Bone marrow (tissue), 2 donors: Measurements from ENCODE around the gene RNASEH2A.
"Not testable (repeated sequence)": the region's sequence is repeated elsewhere in the genome, so short reads cannot be mapped to it uniquely, and the experiment has no call there.

Experiments used
- DNase-seq, 2 donors: peaks; one replicate each; lab custom pipeline; 2025; lab: John Stamatoyannopoulos, UW

RNASEH2A gene

DNA sequence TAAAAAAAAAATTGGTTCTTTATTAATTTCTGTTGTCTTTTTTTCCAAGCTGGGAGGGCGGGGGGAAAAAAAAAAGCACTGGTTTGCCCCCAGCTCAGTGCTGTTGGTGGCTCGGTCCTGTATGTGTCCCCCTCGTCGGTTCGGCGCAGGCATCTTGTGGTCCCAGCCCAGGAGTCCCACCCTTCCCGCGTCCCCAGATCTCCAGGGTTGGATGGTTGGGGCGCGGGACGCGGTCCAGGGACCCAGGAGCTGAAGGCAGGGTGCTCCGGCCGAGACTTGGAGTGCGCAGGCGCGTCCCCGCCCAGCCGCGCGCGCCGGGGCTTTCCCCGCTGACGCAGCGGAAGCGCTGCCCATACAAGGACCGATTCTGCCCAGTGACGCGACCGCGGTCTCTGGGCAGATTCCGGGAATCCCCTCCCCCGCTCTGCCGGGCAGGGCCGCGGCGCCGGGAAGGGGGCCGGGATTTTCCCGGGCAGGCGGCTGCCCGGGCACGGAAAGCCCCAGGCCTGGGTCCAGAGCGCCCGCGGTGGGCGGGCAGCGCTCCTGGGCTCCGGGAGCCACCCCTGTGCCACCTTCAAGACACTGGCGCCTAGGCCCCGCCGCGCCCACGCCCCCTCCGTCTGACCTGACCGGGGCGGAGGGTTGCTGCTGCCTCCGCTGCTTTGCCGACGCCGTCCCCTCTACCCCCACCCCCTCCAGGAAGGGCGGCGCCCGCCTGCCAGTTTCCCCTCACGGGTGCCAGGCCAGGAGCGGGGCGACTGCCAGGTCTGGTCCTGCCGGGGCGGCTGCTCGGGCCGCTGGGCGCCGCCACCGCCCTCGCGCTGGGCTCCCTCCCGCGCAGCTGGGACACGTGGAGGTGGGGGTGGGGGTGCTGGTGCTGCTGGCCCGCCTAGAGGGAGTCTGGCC, 12.8 kb upstream of the RNASEH2A start:
- peak; percentile 83 to 97 for DNase-seq

DNA sequence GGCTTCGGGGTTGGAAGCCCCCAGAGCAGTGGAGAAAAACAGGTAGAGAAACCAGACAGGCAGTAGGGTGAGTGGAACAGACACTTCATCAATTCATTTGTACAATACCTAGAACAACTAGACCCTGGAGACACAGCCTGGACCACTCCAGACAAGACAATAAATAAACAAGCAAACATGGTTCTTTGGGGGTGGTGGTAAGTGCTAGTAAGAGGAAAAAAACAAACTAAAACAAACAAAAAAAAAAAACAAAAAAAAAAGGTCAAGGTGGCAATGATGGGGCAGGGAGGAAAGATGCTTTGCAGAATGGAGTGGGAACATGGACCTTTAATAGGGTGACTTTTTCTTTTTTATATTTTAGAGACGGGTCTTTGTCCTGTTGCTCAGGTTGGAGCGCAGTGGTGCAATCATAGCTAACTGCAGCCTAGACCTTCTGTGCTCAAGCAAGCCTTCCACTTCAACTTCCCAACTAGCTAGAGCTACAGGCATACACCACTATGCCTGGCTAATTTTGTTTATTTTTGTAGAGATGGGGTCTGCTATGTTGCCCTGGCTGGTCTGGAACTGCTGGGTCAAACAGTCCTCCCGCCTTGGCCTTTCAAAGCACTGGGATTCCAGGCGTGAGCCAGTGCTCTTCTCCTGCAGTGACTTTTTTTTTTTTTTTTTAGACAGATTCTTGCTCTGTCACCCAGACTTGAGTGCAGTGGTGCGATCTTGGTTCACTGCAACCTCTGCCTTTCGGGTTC, 12.0 kb upstream of the RNASEH2A start:
- DNase-seq = no peak

DNA sequence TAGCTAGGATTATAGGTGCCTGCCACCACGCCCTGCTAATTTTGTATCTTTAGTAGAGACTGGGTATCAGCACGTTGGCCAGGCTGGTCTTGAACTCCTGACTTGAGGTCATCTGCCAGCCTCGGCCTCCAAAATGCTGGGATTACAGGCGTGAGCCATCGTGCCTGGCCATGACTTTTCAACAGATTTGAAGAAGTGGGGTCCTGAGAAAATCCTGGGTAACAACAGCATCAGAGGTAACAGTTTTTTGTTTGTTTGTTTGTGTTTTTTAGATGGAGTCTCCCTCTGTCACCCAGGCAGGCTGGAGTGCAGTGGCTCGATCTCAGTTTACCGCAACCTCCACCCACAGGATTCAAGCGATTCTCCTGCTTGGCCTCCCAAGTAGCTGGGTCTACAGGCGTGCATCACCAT, 11.4 kb upstream of the RNASEH2A start:
- no peak for DNase-seq

DNA sequence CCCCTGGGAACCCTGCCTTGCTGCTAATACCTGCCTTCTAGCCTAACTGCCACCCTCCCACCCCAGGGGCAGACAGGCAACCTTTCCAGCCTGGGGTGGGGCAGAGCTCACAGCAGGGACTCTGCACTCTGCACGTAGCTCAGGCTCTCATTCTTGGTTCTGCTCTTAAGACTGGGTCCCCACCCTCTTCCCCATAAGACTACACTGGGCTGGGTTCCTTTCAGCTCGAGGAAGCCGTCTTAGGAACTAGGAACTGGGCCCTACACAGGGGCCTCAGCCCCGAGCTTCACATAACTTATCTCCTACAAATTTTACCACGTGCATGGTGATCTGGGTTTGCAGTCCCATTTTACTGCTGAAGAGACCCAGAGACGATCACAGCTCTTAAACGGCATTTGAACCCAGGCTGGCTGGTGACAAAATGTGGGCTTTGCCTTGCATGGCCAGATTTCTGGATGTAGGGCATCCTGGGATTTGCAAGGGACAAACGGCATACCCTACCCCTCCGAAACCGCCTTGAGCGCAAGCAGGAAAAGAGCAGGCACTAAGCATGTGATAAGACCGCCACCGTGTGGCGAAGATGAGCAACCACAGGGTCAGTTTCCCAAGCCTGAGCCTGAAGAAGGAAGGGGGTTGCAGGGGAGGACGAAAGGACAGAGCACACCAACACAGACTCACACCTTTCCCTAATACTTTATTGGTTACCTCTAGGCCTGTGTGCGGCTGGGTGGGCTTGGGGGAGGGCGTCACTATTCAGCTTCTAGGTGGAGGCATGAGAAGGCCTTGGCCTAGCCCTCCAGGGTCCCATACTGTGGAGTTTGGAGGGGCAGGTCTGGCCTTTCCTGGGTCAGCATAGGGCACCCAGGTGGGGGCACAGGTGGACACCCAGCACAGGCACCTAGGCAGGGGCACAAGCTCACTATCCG, 10.0 kb upstream of the RNASEH2A start:
- peak; percentile 55 for DNase-seq

DNA sequence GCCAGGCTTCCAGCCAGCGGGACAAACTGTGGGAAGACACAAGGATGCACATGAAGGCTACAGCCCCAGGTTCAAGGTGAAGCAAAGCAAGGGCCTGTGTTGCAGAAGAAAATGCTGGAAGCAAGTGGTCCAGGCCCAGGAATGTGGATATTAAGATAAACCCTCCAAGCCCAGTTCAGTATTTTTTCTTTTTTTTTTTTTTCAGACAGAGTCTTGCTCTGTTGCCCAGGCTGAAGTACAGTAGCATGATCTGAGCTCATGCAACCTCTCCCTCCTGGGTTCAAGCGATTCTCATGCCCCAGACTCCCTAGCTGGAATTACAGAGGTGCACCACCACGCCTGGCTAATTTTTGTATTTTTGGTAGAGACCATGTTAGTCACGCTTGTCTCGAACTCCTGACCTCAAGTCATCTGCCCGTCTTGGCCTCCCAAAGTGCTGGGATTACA, 9.2 kb upstream of the RNASEH2A start:
- DNase-seq = no peak

DNA sequence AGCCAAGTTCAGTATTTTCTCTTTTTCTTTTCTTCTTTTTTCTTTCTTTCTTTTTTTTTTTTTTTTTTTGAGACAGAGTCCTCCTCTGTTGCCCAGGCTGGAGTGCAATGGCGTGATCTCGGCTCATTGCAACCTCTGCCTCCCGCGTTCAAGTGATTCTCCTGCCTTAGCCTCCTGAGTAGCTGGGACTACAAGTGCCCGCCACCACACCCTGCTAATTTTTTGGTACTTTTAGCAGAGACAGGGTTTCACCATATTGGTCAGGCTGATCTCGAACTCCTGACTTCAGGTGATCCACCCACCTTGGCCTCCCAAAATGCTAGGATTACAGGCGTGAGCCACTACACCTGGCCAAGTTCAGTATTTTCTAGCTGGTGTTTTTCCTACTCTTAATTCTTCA, 8.8 kb upstream of the RNASEH2A start:
- DNase-seq = not testable (repeated sequence)

DNA sequence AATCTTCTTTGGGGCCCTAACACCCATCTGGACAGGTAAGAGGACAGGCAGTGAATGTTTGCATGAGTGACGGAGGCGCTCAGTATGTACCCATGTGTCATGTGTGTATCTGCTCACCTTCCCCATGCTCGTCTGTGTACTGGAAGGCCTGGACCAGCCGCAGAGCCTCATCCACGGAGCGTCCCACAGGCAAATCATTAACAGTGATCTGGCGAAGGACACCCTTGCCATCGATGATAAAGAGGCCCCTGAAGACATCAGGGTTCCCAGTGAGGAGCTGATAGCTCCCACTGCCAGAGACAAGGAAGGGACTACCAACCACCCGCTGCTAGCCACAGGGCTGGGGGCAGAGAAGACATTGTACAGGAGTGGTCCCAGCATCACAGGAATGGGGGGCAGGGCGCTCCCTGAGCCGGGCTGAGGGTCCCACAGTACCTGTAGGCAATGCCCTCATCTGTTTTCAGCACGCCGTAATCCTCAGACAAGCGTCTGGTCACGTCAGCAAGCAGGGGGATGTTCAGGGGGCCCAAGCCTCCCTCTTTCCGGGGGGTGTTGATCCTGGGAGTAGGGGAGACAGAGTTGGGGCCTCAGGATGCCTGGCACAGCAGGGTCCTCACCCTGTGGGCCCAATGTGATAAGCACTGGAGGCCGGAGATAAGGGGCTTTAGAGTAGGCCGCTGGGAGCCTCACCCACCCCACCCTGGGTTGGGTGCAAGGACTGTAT, 6.5 kb upstream of the RNASEH2A start:
- no peak for DNase-seq

DNA sequence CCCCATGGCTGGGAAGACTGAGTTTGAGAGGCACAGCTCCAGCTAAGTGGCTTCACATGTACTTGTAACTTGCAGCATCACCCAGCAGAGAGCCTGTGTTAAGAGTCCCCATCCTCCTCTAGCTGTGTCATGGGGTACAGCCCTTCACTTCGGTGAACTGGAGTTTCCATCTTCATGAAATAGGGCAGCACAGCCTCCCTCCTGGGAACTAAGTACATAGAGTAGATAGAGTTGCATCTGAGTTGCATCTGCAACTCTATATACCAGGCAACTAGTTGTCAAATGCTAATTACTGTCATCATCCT, 6.0 kb upstream of the RNASEH2A start:
- DNase-seq = no peak

DNA sequence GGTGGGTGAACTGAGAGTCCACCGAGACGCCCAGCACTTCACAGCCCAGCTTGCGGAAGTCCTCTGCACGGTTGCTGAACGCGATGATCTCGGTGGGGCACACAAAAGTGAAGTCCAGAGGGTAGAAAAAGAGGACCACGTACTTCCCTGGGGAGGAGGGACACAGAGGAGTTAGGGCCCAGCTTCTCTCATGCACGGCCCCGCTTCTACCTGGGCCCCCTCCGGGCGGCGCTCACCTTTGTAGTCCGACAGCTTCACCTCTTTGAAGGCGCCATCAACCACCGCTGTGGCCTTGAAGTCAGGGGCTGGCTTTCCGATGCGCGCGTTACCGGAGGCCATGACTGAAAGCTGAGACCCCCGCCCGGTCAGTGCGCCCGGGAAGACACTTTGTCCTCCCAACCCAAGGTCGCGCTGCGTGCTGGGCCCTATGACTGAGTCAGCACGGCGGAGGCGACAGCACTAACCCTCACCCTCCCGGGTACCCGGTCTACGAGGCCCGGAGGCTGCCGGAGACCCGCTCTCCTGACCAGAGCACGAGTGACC, 5.4 kb upstream of the RNASEH2A start:
- DNase-seq = no peak

DNA sequence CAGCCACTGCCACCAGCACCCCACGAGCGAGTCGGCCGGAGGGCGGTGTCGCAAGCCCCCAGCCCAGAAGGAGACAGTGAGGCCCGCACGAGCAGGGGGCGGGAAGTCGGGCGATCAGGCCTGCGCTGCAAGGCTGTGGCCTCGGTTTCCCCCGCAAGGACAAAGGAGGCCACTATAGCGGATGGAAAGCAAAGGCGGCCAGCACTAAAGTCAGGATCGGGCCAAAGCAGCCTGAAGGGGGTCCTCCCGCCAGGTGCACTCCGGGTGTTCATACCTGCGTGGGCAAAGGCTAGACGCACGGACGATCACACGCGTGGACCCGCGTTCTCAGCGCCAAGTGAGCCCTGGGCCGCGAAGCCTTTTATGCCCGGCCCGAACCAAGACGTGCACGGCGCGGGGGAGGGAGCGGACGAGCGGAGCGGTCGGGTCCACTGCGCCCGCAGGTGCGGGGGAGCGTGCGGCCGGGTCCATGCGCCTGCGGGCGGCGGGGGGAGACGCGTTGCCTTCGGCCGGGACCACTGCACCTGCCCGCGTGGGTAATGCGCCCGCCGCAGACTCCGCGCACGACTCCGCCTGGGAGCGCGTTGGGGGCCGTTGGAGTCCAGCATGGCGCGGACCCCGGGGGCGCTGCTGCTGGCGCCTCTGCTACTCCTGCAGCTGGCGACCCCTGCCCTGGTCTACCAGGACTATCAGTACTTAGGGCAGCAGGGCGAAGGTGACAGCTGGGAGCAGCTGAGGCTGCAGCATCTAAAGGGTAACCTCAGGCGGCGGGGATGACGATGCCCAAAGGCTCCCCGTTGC, 4.7 kb upstream of the RNASEH2A start, which contains the start of the genes PRDX2 and THSD8:
TSS of gene PRDX2 (minus strand) at position 335 of the 801 bp plus-strand sequence. CDS start 539 bp downstream, outside the sequence.
TSS of gene THSD8 (plus strand) at position 604 of the 801 bp plus-strand sequence. CDS start at position 607, 3 bp downstream.
- DNase-seq = peak in 1 of 2 donors; percentile 36

DNA sequence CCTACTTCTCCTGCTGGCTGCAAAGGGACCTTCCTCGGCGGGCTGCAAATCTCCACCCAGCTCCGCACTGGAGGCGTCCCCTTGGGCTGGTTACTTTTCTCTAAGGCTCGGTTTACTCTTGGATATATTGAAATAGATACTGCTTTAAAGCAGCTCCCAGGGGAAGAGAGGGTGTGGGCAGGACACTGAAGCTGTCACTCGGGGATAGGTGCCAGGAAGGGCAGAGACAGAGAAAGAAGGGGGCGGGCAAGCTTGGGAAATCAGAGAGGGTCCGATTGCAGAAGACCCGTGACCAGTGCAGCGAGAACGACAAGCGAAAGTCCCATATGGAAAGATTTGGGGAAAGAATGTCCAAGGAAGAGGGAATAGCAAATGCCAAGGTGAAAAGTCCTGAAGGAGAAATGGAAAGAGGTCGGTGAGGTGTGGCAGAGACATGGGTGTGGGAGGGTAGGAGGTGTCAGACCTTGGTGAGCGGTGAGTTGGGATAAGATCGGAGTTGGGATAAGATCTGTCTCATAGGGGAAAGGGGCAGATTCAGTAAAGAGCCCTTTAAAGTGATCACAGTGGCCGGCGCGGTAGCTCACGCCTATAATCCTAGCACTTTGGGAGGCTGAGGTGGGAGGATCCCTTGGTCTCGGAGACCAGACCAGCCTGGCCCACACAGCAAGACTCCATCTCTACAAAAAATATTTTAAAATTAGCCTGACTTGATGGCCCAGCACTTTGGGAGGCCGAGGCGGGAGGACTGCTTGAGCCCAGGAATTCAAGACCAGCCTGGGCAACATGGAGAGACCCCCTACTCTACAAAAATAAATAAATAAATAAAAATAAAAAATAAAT, 3.9 kb upstream of the RNASEH2A start:
- no peak for DNase-seq

DNA sequence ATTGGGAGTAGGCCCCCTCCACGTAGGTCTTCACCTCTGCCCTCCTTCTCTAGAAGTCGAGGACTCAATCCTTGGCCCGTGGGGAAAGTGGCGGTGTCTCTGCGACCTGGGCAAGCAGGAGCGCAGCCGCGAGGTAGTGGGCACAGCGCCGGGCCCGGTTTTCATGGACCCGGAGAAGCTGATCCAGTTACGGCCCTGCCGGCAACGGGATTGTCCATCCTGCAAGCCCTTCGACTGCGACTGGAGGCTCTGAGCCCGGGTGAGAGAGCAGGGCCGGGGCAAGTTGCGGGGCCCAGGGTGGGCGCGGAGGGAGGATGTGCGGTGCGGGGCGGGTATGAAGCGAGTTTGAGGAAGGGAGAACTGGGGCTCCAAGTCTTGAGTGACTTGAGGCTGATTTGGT, 2.3 kb upstream of the RNASEH2A start:
- no peak for DNase-seq

DNA sequence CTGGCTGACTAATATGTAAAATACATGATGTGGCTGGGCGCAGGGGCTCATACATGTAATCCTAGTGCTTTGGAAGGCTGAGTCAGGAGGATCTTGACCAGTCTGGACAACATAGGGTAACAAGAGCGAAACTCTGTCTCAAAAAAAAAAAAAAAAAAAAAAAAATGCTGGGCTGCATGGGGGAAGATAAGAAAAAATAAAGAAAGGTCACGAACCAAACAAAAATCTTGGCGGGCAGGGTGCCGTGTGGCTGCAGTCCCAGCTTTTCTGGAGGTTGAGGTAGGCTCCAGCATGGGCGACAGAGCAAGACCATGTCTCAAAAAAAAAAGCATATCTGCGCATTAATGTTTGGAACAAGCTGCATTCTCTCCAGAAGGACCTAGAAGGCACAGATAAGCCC, 8.7 kb downstream of the RNASEH2A start:
- DNase-seq = no peak

DNA sequence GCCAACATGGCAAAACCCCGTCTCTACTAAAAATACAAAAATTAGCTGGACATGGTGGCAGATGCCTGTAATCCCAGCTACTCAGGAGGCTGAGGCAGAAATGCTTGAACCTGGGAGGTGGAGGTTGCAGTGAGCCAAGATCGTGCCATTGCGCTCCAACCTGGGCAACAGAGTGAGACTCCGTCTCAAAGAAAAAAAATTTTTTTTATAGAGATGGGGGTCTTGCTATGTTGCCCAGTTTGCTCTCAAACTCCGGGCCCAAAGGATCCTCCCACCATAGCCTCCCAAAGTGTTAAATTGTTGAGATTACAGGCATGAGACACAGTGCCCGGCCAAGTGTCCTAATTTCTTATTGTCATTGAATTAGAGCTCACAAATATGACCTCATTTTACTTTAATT, 10.8 kb downstream of the RNASEH2A start:
- not testable (repeated sequence) for DNase-seq

DNA sequence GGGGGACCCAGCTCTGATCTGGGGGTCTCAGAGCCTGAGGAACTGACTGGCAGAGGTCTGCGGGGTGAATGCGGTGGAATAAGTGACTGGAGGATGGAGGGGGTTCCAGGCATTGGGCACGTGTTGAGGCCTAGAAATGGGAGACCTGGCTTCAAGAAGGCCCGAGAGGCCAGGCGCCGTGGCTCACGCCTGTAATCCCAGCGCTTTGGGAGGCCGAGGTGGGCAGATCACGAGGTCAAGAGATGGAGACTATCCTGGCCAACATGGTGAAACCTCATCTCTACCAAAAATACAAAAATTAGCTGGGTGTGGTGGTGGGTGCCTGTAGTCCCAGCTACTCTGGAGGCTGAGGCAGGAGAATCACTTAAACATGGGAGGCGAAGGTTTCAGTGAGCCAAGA, 11.4 kb downstream of the RNASEH2A start:
- not testable (repeated sequence) for DNase-seq

DNA sequence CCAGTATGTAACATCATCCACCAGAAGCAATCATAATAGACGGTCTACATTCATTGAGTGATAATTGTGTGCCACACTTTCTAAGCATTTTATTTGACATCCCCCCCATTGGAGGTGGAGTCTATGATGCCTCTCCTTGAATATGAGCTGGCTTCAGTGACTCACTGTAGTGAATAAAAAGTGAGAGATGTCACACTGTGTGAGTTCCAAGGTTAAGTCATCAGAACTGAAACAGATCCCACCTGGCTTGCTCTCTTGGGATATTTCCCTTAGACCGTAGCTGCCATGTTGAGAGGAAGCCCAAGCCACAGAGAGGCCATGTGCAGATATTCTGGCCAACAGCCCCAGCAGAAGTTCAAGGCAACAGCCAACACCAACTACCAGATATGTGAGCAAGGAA, 15.4 kb downstream of the RNASEH2A start:
- no peak for DNase-seq

DNA sequence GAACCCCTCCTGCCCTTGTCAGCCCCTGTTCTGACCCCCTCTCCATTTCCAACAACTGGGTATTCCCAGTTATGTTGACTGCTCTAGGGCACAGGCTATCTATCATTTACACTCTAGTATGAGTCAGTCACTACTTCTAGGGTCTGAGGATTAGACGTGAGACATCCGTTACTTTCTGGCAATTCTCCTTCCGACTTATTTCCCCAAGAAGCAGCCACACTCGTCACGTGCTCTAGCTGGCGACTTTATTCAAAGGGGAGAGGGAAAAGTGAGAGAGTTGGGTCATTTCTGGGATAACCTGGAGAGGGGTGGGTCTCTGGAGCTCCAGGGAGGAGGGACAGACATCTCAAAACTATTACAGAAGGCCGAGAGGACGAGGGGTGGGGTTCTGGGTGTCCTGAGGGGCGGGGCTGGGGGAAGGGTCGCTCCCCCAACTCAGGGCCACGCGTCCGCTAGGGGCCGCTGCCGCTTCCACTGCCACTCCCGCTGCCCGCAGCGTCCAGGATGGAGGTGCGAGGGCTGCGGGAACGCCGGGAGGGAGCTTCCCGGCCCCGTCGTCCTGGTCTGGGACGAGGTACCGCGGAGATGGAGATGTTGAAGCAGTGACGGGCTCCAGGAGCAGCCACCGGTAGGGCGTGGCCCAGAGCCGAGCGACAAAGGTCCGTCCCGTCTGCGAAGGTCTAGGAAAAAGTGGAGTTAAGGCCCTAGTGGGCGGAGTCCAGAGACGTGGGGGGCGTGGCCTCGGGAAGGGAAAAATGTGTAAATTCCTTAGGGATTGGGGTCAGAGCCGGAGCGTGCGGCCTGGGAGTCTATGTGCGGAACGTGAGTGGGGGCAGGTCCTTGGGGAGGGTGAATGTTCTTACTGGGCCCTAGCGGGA, 19.1 kb downstream of the RNASEH2A start:
- peak in 1 of 2 donors; percentile 35 for DNase-seq

DNA sequence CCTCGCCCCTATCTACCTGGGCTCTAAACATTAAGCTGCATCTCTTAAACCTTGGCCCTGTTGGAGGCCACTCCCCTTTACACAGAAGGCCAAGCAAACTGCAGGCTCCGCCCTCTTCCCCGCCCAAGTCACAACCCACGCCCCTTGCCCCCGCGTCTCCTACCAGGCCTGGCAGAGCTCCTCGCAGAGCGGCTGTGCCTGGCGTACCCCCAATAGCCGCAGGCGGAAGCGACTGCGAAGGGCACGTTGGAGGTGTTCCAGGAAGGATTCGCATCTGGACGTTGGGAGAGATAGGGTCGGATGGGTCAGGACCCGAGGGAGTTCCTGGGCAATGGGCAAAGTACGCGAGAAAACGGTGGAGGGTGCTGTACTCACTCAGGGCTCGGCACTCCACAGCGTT, 22.1 kb downstream of the RNASEH2A start:
- peak in 1 of 2 donors; percentile 26 for DNase-seq
